ENCODE results near the gene PCMTD2.
"Not testable (repeated sequence)": the region's sequence is repeated elsewhere in the genome, so short reads cannot be mapped to it uniquely, and the experiment has no call there.

Gene PCMTD2

GRCh38 chr20:64226686-64227580 is 28.6 kb upstream of the PCMTD2 start:
- no peak overlapping the region for H2AFZ ChIP-seq (ENCODE audit: low read depth, low read length)
- no peak overlapping the region for H3K4me3 ChIP-seq (ENCODE audit: low read length)
- H3K27me3 ChIP-seq (ENCODE audit: insufficient read depth, low read length): peaks cover 3% of the 10 kb centered on the region
- H3K36me3 ChIP-seq (ENCODE audit: insufficient read depth, low read length): no peaks in the 10 kb centered on the region
- H3K9me3 ChIP-seq (ENCODE audit: low read length): no peaks in the 10 kb centered on the region
- peaks cover 21% of the 10 kb centered on the region for H3K4me1 ChIP-seq (ENCODE audit: insufficient read depth, low read length)

GRCh38 chr20:64228086-64228653 is 27.4 kb upstream of the PCMTD2 start:
- Histone ChIP-seq H3K4me3 (ENCODE audit: low read length) (no peak overlapping the region), H3K4me1 (ENCODE audit: insufficient read depth, low read length) (peaks cover 15% of the 10 kb centered on the region), H3K27me3 (ENCODE audit: insufficient read depth, low read length) (peaks cover 3% of the 10 kb centered on the region), H3K9me3 (ENCODE audit: low read length) (no peaks in the 10 kb centered on the region), H3K36me3 (ENCODE audit: insufficient read depth, low read length) (no peaks in the 10 kb centered on the region), H2AFZ (ENCODE audit: low read depth, low read length) (no peak overlapping the region)

- Histone ChIP-seq H3K4me1 (ENCODE audit: insufficient read depth, low read length) (peaks cover 8% of the 10 kb centered on the region), H3K36me3 (ENCODE audit: insufficient read depth, low read length) (no peaks in the 10 kb centered on the region), H3K9me3 (ENCODE audit: low read length) (no peaks in the 10 kb centered on the region), H3K4me3 (ENCODE audit: low read length) (no peak overlapping the region), H2AFZ (ENCODE audit: low read depth, low read length) (no peak overlapping the region), H3K27me3 (ENCODE audit: insufficient read depth, low read length) (peaks cover 3% of the 10 kb centered on the region)
These were observed 26.6 kb upstream of the PCMTD2 start for GRCh38 chr20:64228751-64229506.

GRCh38 chr20:64229507-64230061 is 26.0 kb upstream of the PCMTD2 start:
- no peak overlapping the region for H3K4me3 ChIP-seq (ENCODE audit: low read length)
- H3K9me3 ChIP-seq (ENCODE audit: low read length): no peaks in the 10 kb centered on the region
- H3K36me3 ChIP-seq (ENCODE audit: insufficient read depth, low read length): no peaks in the 10 kb centered on the region
- H3K4me1 ChIP-seq (ENCODE audit: insufficient read depth, low read length): peaks cover 1% of the 10 kb centered on the region
- no peak overlapping the region for H2AFZ ChIP-seq (ENCODE audit: low read depth, low read length)
- peaks cover 3% of the 10 kb centered on the region for H3K27me3 ChIP-seq (ENCODE audit: insufficient read depth, low read length)

GRCh38 chr20:64230461-64231145 is 24.9 kb upstream of the PCMTD2 start:
- Histone ChIP-seq H3K4me1 (ENCODE audit: insufficient read depth, low read length) (no peaks in the 10 kb centered on the region), H3K27me3 (ENCODE audit: insufficient read depth, low read length) (peaks cover 3% of the 10 kb centered on the region), H3K4me3 (ENCODE audit: low read length) (no peak overlapping the region), H2AFZ (ENCODE audit: low read depth, low read length) (no peak overlapping the region), H3K9me3 (ENCODE audit: low read length) (no peaks in the 10 kb centered on the region), H3K36me3 (ENCODE audit: insufficient read depth, low read length) (no peaks in the 10 kb centered on the region)

- Histone ChIP-seq H3K36me3 (ENCODE audit: insufficient read depth, low read length) (no peaks in the 10 kb centered on the region), H3K27me3 (ENCODE audit: insufficient read depth, low read length) (peaks cover 3% of the 10 kb centered on the region), H3K9me3 (ENCODE audit: low read length) (peaks cover 4% of the 10 kb centered on the region), H2AFZ (ENCODE audit: low read depth, low read length) (no peak overlapping the region), H3K4me1 (ENCODE audit: insufficient read depth, low read length) (no peaks in the 10 kb centered on the region), H3K4me3 (ENCODE audit: low read length) (no peak overlapping the region)
These were observed 23.7 kb upstream of the PCMTD2 start for GRCh38 chr20:64231621-64232550.

- Histone ChIP-seq H3K27me3 (ENCODE audit: insufficient read depth, low read length) (peaks cover 3% of the 10 kb centered on the region), H3K4me1 (ENCODE audit: insufficient read depth, low read length) (no peaks in the 10 kb centered on the region), H2AFZ (ENCODE audit: low read depth, low read length) (no peak overlapping the region), H3K36me3 (ENCODE audit: insufficient read depth, low read length) (no peaks in the 10 kb centered on the region), H3K4me3 (ENCODE audit: low read length) (no peak overlapping the region), H3K9me3 (ENCODE audit: low read length) (peaks cover 4% of the 10 kb centered on the region)
These were observed 22.8 kb upstream of the PCMTD2 start for GRCh38 chr20:64232794-64233193.

GRCh38 chr20:64233725-64234124 is 21.8 kb upstream of the PCMTD2 start:
- no peaks in the 10 kb centered on the region for H3K4me1 ChIP-seq (ENCODE audit: insufficient read depth, low read length)
- no peak overlapping the region for H3K4me3 ChIP-seq (ENCODE audit: low read length)
- no peak overlapping the region for H2AFZ ChIP-seq (ENCODE audit: low read depth, low read length)

GRCh38 chr20:64234291-64234791 is 21.2 kb upstream of the PCMTD2 start:
- H3K4me3 ChIP-seq (ENCODE audit: low read length): no peak overlapping the region
- peaks cover 4% of the 10 kb centered on the region for H3K9me3 ChIP-seq (ENCODE audit: low read length)
- no peaks in the 10 kb centered on the region for H3K27me3 ChIP-seq (ENCODE audit: insufficient read depth, low read length)
- no peaks in the 10 kb centered on the region for H3K36me3 ChIP-seq (ENCODE audit: insufficient read depth, low read length)
- no peaks in the 10 kb centered on the region for H3K4me1 ChIP-seq (ENCODE audit: insufficient read depth, low read length)
- no peak overlapping the region for H2AFZ ChIP-seq (ENCODE audit: low read depth, low read length)

More at GRCh38 chr20:64233725-64234124, 21.8 kb upstream of the PCMTD2 start:
- Histone ChIP-seq H3K9me3 (ENCODE audit: low read length) (peaks cover 4% of the 10 kb centered on the region), H3K27me3 (ENCODE audit: insufficient read depth, low read length) (no peaks in the 10 kb centered on the region), H3K36me3 (ENCODE audit: insufficient read depth, low read length) (no peaks in the 10 kb centered on the region)

- H3K36me3 ChIP-seq (ENCODE audit: insufficient read depth, low read length); H3K27me3 ChIP-seq (ENCODE audit: insufficient read depth, low read length); H3K4me1 ChIP-seq (ENCODE audit: insufficient read depth, low read length); H2AFZ ChIP-seq (ENCODE audit: low read depth, low read length); H3K4me3 ChIP-seq (ENCODE audit: low read length); H3K9me3 ChIP-seq (ENCODE audit: low read length): not testable (repeated sequence)
These were observed 20.5 kb upstream of the PCMTD2 start for GRCh38 chr20:64234921-64235565.
